ENCODE data around the gene SYTL4.
"Not testable (repeated sequence)": the region's sequence is repeated elsewhere in the genome, so short reads cannot be mapped to it uniquely, and the experiment has no call there.

The SYTL4 gene

GRCh38 chrX:100731441-100732281, at the start of gene SYTL4:
TSS of gene SYTL4 (minus strand) at chrX:100732121. CDS start at chrX:100702037, 30,084 bp downstream.
- DNase-seq: no peak

GRCh38 chrX:100769439-100769838, 37.5 kb upstream of the SYTL4 start:
- not testable (repeated sequence) for DNase-seq

- DNase-seq: peak; percentile 32 to 64
These were observed 36.9 kb upstream of the SYTL4 start for GRCh38 chrX:100768679-100769338.

GRCh38 chrX:100750883-100751282, 19.0 kb upstream of the SYTL4 start:
- no peak for DNase-seq

GRCh38 chrX:100748108-100748507, 16.2 kb upstream of the SYTL4 start:
- DNase-seq: no peak

- DNase-seq: no peak
These were observed 15.8 kb upstream of the SYTL4 start for GRCh38 chrX:100747703-100748102.

GRCh38 chrX:100747090-100747489, 15.2 kb upstream of the SYTL4 start:
- no peak for DNase-seq

GRCh38 chrX:100745806-100746537, 14.1 kb upstream of the SYTL4 start:
- no peak for DNase-seq

- no peak for DNase-seq
These were observed 13.3 kb upstream of the SYTL4 start for GRCh38 chrX:100745205-100745604.

GRCh38 chrX:100743009-100743607, 11.2 kb upstream of the SYTL4 start:
- DNase-seq: no peak

GRCh38 chrX:100724006-100724405, 7.9 kb downstream of the SYTL4 start:
- DNase-seq: not testable (repeated sequence)

GRCh38 chrX:100721328-100721727, 10.6 kb downstream of the SYTL4 start:
- DNase-seq: no peak

- no peak for DNase-seq
These were observed 11.6 kb downstream of the SYTL4 start for GRCh38 chrX:100720301-100720700.

GRCh38 chrX:100719139-100719538, 12.8 kb downstream of the SYTL4 start:
- no peak for DNase-seq

- no peak for DNase-seq
These were observed 14.6 kb downstream of the SYTL4 start for GRCh38 chrX:100717363-100717762.

GRCh38 chrX:100710816-100711215, 21.1 kb downstream of the SYTL4 start:
- DNase-seq: no peak

GRCh38 chrX:100704581-100705203, 27.2 kb downstream of the SYTL4 start:
- DNase-seq: no peak

- no peak for DNase-seq
These were observed 31.1 kb downstream of the SYTL4 start for GRCh38 chrX:100700809-100701208.

- no peak for DNase-seq
These were observed 33.4 kb downstream of the SYTL4 start for GRCh38 chrX:100698551-100698950.

GRCh38 chrX:100696699-100697351, 35.1 kb downstream of the SYTL4 start:
- no peak for DNase-seq

GRCh38 chrX:100695991-100696390, 35.9 kb downstream of the SYTL4 start:
- DNase-seq: no peak

GRCh38 chrX:100695302-100695701, 36.6 kb downstream of the SYTL4 start:
- no peak for DNase-seq
